Superior temporal gyrus (tissue), 1 donor: ENCODE results near the gene UBTD2.
"Not testable (repeated sequence)": the region's sequence is repeated elsewhere in the genome, so short reads cannot be mapped to it uniquely, and the experiment has no call there.

ENCODE experiments used
- DNase-seq: peaks from one replicate; pipeline ENCODE4 v3.0.0-alpha.2; 2016; ENCODE audit errors: extremely low spot score

Gene UBTD2

GRCh38 chr5:172293054-172293744 is 9.6 kb upstream of the UBTD2 start:
- DNase-seq: peak; percentile 91

- not testable (repeated sequence) for DNase-seq
These were observed 8.3 kb upstream of the UBTD2 start for GRCh38 chr5:172291837-172292236.

- no peak for DNase-seq
These were observed 4.9 kb upstream of the UBTD2 start for GRCh38 chr5:172288465-172288864.

- DNase-seq: not testable (repeated sequence)
These were observed 3.6 kb upstream of the UBTD2 start for GRCh38 chr5:172287140-172287539.

DNA sequence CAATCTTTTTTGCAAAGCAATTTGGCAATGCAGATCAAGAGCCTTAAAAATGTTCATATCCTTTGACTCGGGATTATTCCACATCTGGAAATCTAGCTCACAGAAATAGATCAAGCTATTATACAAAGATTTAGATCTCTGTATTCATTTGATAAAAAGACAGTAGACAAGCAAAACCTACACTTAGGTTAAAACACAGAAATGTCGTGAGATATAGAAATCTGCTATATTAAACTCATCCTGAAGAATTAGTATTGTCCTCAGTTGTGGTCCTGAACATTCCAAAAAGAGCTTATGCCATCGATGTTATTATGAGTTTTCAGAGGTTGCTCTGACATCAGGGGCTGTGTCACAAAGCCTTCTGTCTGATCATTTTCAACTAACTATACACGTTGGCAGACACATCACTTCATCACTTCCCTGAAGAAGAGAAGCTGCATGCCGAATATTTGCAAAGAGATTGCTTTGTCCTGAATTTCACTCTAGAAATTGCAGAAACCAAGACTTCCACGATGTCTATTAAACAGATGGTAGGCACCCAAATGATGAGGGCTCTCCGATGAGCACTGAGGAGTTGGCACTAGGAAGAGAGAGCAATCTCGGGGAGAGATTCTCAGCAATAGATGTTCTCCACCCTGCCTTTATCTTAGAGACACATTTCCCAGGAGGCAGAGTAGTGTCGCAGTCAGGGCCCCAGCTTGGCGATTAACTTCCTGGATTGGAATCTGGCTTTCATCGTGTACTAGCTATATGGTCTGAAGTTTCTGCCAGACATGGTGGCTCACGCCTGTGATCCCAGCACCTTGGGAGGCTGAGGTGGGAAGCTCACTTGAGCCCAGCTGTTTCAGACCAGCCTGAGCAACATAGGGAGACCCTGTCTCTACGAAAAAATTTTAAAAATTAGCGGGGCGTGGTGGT is 1.9 kb upstream of the UBTD2 start:
- peak; percentile 55 for DNase-seq

DNA sequence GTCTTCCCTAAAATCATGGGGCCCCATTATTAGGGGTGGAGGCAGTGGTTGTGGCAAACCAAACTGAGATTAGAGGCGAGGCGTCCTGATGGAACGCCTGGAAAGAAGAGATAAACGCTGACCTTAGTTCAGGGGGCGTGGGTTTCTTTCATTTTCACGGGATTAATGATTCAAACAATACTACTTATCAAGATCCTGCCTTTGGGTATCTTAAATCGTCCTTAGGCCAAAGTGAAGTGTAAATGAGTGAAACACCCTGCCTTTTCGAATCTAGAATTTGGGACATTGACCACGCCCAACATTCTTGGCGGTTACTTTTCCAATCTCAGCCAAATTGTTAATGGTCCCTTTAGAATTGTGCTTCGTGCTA is 1.0 kb upstream of the UBTD2 start:
- peak; percentile 44 for DNase-seq

DNA sequence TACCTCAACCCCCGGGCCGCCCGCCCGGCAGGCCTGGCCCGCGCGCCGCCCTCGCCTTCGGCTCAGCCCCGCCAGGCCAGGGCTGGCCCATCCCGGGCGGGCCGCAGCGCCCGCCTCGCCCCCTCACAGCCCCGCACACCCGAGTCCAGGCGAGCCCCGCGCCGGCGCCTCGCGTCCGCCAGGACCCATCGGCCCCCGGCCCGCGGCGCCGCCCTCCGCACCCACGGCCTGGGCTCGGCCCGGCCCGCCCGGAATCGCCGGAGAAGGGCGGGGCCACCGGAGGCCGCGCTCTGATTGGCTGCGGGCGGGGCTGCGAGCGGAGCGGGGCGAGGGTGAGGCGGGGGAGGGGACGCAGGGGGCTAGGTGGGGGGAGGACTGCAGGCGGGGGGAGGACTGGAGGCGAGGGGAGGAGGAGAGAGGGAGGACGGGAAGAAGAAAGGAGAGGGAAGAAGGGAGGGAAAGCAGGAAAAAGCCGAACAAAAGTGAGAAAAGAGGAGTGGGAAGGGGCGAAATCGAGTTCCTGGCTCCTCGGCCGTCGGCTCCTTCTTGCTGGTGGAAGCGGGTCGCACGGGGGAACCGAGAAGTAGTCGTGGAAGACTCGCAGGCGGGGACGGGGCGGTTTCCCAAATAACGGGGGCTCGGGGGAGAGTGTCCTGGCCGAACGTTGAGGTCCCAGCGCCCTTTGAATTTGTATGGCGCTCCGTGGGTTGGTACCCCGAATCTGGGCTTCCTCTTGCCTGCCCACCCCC is 472 bp upstream of the UBTD2 start:
- peak; percentile 79 for DNase-seq

DNA sequence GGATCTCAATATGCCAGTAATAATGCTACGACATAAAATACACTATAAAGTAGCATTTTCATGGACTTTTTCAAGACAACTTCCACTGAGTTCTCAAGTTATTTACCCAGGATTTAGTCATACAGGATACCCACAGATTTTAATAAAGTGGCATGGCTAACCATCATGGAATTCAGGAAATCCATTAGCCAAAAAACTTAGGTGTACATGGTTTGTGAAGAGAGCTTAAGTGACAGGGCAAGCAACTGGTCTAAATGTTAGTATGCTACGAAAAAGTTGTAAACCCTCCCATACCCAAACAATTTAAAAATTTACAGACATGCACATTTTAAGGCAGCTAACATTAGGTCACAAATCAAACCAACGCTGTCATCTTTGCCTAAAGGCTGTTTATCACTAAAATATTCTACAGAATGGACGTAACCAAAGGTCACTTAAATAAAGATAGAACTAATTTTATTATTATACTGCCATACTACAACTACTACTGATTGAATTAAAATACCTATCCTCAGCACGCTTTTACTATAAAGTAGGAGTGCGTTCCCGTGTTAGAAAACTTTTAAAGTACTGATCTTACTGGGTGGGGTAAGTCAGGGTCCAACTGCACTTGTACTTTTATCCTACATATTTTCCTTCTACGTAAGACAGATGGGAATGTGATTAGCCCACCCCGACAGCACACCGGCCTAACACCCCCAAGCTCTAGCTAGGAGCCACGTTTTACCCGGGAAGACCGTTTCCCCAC is 1.1 kb downstream of the UBTD2 start:
- no peak for DNase-seq

GRCh38 chr5:172281346-172281745 is 2.2 kb downstream of the UBTD2 start:
- DNase-seq: no peak

GRCh38 chr5:172280929-172281328 is 2.6 kb downstream of the UBTD2 start:
- no peak for DNase-seq

GRCh38 chr5:172280317-172280716 is 3.2 kb downstream of the UBTD2 start:
- no peak for DNase-seq

DNA sequence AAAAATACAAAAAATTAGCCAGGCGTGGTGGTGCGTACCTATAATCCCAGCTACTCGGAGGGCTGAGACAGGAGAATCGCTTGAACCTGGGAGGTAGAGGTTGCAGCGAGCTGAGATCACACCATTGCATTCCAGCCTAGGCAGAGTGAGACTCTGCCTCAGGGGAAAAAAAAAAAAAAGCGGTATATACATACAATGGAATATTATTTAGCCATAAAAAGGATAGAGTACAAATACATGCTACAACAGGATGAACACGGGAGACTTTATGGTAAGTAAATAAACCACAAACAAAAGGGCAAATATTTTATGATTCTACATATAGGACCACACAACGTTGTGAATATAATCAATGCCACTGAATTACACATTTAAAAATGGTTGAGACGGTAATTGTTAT is 5.2 kb downstream of the UBTD2 start:
- no peak for DNase-seq

DNA sequence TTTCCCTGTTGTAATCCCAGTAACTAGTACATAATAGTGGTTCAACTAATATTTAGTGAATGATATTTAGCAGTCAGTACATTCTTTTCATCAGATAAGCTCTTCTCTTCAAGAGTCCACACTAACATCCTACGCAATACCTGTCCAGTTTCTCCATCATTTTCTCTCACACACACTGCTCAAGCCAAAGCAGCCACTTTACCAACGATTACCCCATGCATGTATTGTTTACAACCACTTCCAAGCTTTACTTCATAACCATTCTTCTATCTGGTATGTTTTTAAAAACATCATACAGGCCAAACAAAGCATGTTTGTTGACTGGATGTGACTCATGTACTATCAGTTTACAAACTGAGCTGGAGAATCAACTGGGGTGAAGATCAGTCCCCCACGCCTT is 7.3 kb downstream of the UBTD2 start:
- DNase-seq: no peak

DNA sequence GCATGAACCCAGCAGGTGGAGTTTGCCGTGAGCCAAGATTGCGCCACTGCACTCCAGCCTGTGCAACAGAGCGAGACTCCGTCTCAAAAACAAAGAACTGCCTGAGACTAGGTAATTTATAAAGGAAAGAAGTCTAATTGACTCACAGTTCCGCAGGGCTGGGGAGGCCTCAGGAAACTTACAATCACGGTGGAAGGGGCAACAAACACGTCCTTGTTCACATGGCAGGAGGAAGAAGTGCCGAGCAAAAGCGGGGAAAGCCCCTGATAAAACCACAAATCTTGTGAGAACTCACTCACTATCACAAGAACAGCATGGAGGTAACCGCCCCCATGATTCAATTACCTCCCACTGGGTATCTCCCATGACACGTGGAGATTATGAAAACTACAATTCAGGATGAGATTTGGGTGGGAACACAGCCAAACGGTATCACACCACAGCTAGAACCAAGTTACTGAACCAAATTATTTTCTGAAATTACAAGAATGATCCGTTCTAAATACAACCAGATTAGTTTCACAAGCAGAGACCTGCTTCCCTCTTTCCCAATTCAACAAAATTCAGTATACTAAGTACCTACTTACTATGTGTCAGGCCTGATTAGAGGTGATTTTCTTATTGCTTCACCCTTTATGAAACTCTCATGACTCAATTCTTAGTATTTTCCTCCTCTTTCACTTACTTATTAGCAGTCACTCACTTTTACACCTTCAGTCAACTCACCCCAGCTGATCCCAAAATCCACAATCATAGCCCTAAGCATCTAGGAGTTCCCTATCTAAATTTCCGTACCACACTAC is 8.4 kb downstream of the UBTD2 start:
- no peak for DNase-seq

GRCh38 chr5:172267943-172268342 is 15.6 kb downstream of the UBTD2 start:
- no peak for DNase-seq

GRCh38 chr5:172266676-172267092 is 16.9 kb downstream of the UBTD2 start:
- no peak for DNase-seq

- no peak for DNase-seq
These were observed 17.4 kb downstream of the UBTD2 start for GRCh38 chr5:172266071-172266675.

GRCh38 chr5:172264815-172265395 is 18.7 kb downstream of the UBTD2 start:
- no peak for DNase-seq

DNA sequence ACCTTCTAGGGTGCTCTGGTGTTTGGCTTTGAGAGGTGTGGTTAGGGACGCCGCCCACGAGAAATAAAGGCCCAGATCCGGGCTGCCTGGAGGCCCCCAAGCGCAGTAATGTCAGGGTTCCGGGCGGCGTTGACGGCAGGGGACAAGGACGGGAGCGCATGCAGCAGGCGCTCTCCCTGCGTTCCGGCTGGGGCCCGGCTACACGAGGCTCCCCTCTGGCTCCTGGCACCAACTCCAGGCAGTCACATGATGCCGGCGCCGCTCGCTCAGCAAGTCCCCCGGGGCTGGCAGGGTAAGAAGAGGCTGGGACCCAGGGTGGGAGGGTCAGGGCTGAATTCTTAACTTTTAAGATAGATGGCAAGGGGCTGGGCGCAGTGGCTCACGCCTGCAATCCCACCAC is 28.1 kb downstream of the UBTD2 start:
- no peak for DNase-seq

- DNase-seq: no peak
These were observed 31.1 kb downstream of the UBTD2 start for GRCh38 chr5:172252501-172252900.
